GOT3 (cell line): ENCODE results near the gene ANKRD26.

Experiments
- DNase-seq: peaks from one replicate; lab custom pipeline; 2025; ENCODE audit warnings: mixed read lengths; lab: John Stamatoyannopoulos, UW

The ANKRD26 gene

DNA sequence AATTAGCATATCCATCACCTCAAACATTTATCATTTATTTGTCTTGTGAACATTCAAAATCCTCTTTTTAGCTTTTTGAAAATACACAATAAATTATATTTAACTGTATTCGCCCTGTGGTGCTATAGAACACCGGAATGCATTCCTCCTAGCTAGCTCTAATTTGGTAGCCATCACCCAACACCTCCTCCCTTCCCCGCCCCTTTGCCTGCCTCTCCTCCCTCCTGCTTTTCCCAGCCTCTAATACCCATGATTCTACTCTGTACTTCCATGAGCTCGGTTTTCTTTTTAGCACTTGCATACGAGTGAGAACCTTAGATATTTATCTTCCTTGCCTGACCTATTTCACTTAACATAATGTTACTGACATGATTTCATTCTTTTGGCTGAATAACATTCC lies 80.1 kb downstream of the ANKRD26 start:
- no peak for DNase-seq

DNA sequence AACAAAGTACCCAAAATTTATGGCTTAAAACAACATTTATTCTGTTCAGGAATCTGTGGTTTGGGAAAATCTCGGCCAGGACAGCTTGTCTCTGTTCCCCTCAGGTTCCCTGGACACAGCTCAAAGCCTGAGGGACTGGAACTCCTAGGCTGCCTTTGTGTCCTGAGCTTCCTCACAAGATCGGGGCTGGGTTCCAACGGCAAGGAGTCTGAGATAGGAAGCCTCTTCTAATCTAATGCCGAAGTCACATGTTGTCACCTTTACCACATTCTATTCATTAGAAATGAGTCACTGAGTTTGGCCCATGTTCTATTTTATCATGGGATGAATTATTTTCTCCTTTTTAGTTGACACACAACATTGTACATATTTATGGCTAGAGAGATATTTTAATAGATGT lies 80.5 kb downstream of the ANKRD26 start:
- no peak for DNase-seq

DNA sequence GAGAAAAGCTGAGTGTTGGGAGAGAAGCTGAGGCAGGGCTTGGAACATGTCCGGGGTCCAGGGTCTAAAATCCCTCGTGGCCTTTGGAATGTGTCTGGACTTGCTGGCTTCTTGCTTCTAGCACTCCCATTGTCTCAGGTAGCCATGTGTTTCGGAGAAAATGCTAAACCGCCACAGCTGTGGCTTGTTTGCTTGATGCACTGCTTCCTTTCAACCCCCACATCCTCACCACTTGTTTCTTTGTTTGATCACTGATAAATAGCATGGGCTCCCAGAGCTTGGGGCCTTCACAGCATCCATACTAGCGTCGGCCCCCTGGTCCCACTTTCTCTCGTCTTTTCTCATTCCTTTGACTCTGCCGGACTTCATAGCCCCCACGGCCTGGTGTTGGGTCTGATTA lies 102.7 kb downstream of the ANKRD26 start:
- no peak for DNase-seq

DNA sequence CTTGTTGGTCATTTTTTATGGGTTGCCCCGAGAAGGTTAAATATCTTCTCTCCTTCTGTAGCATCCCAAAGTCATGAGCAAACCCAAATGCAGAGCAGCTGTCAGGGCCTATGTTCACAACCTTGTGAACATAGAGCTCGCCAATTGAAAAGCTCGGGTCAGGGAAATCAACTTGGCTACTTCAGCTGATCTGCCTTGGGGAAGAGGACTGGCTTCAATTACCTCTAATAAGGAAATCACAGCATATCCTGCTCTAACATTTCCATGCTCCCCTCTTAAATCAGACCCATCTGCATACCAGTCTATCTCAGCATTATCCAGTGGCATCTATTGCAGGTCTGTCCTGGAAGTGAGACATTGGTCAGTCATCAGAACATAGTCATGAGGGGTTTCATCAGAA lies 105.6 kb downstream of the ANKRD26 start:
- DNase-seq: no peak

DNA sequence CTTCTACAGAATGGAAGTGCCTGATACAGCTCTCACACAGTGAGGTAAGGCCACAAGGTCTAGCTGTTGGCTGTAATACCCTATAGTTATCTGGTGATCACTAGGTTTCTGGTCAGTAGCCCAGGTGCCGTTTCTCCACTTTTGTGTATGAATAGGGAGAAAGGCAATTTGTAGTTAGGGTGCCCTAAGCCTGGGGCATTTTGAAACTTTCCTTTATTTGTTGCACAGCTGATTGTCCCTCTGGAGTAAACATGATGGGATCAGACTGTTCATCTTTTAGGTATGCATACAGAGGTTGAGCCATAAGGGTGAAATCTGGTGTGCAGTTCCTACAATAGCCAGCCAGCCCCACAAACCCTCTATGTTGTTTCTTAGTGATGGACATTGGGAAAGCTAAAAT lies 112.4 kb downstream of the ANKRD26 start:
- DNase-seq: no peak

DNA sequence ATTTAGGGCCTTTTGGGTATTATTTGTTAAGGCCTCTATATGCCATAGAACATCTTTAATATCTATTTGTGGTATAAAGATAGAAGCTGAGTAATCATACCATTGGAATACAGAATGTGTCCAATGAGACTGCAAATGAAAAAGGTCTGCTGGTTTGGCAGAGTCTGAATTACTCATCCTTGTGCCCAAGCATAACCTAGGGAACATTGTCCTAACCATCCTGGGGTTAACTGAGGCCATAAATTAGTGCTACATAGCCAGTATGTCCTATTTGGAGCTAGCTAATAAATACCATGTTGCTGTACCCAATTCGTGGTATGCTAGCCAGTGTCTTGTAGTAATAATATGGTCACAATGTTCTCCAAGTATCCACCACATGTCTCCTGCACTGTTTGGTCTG lies 117.1 kb downstream of the ANKRD26 start:
- DNase-seq: no peak

DNA sequence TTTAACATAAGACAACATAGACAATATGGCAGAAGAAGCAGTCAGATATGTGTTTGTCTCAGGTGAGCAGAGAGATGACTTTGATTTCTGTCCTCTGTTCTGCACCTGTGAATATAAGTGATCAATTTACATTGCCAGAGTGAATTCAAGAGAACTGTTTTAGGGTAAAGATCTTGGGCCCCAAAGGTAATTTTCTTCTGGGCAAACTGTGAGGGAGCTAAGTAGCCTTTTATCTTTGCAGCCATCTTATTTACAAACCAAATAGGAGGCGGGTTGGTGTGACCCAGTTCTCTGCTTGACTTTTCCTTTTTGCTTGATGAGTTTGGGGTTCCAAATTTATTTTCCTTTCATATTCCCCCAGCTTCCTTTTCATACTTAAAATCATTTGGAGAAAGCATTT lies 118.2 kb downstream of the ANKRD26 start:
- DNase-seq: no peak

DNA sequence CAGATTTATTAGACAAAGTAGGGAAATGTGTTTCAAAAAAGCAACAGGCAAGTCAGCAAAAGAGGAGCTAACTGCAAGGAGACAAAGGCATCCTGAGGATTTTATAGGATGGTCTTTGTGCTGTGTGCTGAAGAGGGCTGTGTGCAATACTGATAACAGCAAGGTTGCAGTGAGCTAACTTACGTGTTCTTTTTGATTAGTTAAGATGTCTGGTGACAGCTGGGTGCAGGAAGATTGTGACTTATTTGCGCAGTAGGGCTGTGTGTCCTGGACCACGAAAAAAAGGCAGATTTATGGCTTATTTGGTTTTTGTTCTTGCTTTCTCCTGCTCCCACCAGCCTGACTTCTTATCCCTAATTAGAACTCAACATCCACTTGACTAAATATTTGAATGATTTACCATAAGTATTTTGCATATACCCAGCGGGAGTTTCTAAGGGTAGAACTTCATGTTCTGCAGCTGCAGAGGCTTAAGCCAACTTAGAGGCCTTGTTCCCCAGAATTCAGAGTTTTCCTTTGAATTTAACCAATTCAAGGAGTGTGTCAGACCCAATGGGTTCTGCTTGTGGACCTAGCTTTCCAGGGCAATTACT lies 119.0 kb downstream of the ANKRD26 start:
- no peak for DNase-seq

DNA sequence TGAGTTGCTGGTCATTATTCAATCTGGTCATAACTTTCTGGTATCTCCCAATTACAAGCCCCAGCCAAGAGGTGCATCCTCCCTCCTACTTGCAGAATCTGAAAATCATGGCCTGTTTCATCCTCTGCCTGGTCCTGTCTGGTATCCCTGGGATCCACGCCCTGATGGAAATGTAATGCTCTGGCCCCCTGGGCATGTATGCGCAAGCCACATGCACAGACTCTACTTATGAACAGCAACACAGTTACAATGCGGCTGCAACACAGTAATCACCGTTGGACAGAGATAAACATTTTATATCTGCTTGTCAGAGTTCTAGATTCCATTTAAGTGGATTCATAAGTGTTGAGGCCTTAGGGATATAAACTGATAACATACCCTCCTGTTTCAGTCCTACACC lies 121.8 kb downstream of the ANKRD26 start:
- DNase-seq: no peak

DNA sequence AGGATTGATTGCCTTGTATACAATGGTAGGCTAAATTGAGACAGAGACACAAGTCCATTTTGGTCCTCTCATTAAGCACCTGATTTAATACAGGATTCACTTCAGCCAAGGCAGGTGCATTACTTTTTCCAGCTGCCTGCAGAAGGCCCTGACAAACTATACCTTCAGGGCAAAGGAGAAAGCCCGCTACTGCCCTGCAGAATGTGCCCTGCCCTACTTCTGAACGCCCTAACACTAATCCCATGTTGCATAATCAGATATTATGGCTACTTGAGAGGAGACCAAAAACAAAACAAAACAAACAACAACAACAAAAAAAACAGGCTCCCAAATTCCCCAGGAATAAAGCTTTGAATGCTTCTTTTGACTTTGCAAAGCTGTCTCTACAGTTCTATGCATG lies 122.7 kb downstream of the ANKRD26 start:
- DNase-seq: no peak

DNA sequence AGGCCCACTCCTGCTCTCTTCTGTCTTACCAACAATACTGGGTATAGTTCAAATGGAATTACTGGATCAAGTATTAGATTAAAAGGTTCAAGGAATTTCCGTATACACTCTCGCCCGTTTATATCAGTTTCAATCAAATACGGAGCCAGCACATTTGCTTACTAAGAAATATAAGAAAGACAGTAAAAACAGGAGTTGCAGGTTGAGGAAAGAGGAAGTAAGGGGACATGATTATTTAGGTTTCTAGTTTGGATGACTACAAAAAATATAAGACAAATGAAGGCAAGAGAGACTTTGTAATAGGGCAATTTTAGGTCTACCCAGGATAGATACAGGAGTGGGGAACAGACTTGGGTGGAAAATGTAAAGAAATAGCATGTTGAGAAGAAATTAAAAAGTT lies 129.6 kb downstream of the ANKRD26 start:
- DNase-seq: no peak

DNA sequence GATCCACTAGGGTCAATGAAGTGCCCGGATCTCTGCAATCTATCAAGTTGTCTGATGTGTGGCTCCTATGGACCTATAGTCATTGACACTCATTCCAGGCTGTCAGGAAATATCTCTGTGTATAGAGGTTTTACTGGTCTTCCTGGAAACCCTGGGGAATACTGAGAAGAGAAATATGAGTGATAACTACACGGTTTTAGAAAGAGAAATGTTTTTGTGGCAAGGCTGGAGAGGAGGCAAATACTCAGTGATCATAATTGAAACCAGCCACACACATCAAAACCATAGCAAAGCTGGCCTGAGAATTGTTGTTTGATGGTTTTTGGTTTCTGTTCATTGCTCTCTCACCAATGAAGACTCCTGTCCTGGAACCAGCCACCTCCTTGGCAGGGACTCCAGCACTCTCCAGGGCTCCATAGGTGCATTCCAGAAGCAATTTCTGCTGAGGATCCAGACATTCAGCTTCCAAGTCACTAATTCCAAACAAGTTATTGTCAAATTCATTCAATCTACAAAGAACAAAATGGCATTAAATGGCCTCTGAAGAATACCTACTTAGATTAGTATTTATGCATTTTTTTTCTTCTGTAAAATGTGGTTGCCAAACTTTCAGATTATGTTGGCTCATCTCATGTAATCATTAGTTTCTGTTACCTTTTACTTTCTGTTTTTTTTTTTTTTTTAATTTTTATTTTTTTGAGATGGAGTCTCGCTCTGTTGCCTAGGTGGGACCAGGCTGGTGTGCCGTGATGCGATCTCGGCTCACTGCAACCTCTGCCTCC lies 131.0 kb downstream of the ANKRD26 start:
- DNase-seq: no peak

DNA sequence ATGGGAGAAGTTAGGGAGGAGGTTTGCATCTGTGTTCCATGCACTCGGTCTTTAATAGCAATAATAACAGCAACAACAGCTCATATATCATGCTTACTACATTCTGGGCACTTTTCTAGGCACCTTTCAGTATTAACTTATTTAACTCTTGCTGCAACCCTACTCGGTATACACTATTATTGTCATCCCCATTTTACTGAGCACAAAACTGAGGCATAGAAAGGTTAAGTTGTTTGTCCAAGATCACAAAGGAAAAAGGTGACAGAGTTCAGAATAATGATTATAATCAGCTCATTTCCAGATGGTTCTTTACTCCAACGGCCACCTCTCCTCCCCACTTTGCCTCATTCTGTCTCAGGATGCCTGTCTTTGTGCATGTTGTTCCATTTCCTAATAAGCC lies 137.5 kb downstream of the ANKRD26 start:
- no peak for DNase-seq

DNA sequence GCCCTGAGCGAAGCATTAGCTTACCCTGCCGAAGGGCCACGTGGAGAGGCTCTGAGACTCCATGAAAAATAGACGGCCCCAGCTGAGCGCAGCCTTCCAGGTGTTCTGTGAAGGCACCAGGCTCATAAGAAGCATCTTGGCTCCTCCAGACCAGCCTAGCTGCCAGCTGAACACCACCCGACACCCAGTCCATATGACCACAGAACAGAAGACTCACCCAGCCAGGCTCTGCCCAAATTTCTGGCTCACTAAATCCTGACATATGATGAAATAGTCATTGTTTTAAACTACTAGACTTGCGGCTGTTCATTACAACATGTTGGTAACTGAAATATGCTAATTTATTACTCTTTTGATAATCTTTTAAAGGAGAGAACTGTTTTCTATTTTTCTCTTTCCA lies 140.0 kb downstream of the ANKRD26 start:
- DNase-seq: no peak

DNA sequence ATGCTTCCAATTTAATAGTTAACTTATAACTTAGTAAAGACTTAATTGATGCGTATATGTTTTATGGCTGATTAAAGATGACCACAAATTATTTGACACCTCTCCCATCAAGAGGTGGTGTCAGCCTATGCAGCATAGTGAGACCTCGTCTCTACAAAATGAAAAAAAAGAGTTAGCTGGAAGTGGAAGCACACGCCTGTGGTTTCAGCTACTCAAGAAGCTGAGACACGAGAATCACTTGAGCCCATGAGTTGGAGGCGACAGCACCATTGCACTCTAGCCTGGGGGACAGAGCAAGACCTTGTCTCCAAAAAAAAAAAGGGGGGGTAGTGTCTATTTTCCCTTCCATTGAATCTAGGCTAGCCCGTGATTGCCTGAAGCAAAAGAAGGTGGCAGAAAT lies 140.5 kb downstream of the ANKRD26 start:
- no peak for DNase-seq
